AG04450 (cell line): ENCODE measurements around the gene RNPEPL1. TPM values are rescaled to one million over a fixed set of nuclear protein-coding genes. Genes with fewer than 3 reads are reported as not detected.
A peak's percentile ranks its signal among the peaks of the same experiment; 100 is the strongest.

ENCODE experiments used
- CTCF ChIA-PET: fragments of 300-600, 350-600 bp; formaldehyde crosslinking; extraction: SDS; loops from one replicate; lab custom pipeline; 2022; ENCODE audit warnings: antibody characterized with exemption, inconsistent platforms; lab: Charles Lee
- POLR2A ChIA-PET: fragments of 350-600 bp; formaldehyde crosslinking; extraction: SDS; loops from one replicate; lab custom pipeline; 2021; ENCODE audit warnings: antibody characterized with exemption, inconsistent platforms; lab: Yijun Ruan, JAX
- DNase-seq: peaks from one replicate; pipeline ENCODE4 v3.0.0-alpha.2; 2011; ENCODE audit warnings: low read depth, low spot score
- H3K27ac ChIP-seq: one replicate; pipeline ENCODE4 v1.5.1; 2012; ENCODE audit warnings: low read depth, low read length, control low read depth
- H3K27me3 ChIP-seq: one replicate; pipeline ENCODE4 v1.6.0; 2012; ENCODE audit warnings: low read length; ENCODE audit not compliant: control insufficient read depth, insufficient read depth
- H3K4me3 ChIP-seq: 2 replicates; pipeline ENCODE4 v1.5.1; 2011; ENCODE audit warnings: mild to moderate bottlenecking, low read depth, low read length, control low read depth
- H3K9me3 ChIP-seq: 2 replicates; pipeline ENCODE4 v1.5.1; 2012; ENCODE audit warnings: low read length; ENCODE audit not compliant: control insufficient read depth, insufficient read depth
- CTCF ChIP-seq: IDR thresholded peaks from 2 replicates; pipeline ENCODE4 v1.5.1; 2011; ENCODE audit warnings: low read depth, low read length, control low read depth, inconsistent platforms
- polyA plus RNA-seq: library from polyadenylated mRNA; depleted of rRNA; stranded (reverse); fragments of >200 nt; gene quantifications from 2 replicates; pipeline ENCODE4 v1.2.3, GENCODE V29; 2011

The RNPEPL1 gene
- polyA plus RNA-seq, 1 experiment: 7.2 TPM

DNA sequence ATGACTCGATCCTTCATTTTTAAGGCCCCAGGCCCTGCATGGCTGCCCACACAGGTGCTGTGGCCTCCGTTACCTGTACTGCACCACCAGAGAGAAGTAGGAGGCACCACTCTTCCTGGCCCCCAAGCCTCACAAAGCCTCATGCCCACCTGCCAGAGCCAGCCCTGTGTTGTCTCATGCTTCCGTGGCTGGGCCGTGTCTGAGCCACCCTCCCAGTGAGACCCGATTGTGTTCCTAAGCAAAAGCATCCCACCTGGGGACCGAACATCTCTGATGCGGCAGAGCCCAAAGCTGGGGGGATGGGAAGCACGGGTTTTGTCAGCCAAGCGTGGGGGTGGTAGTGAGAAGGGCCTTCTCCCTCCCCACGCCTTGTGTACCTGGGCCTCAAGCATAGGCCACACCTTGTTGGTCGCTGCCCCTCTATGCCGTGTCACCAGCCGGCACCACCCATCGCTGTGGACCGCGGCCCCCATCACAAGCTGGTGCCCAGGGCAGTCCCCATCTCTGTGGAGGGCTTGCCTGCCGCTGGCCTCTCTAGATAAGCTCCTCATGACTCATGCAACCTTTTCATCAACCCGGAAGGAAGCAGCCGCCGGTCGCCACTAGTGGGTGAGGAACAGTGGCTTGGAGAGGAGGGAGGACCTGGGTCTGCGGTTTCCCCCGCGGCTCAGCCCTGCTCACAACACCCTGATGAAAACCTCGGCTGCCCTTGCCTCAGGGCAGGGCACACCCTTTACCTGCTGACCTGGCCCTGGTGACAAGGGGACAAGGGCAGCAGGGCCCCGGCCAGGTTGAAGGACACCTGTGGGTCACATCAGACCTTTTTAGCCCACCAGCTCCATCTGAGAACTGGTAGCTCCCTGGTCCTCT lies 2.7 kb upstream of the RNPEPL1 start:
- peak overlapping the region; percentile 89 for H3K27ac ChIP-seq
- POLR2A ChIA-PET: interaction anchor here (0.6 to 3.2 kb wide), 4 partner anchors 21 to 56 kb away, joined by 3 to 13 read pairs (median 3); partner anchors contain the start of gene CAPN10
- CTCF ChIA-PET: interaction anchor here (0.7 to 2.8 kb wide), 18 partner anchors 9 to 321 kb away, joined by 3 to 31 read pairs (median 4); partner anchors contain the start of gene CAPN10
- no peak for DNase-seq
- H3K27me3 ChIP-seq: no peaks in the 10 kb centered on the region
- H3K9me3 ChIP-seq: no peaks in the 10 kb centered on the region; the same call in 1 of the 2 replicates
- H3K4me3 ChIP-seq: no peak overlapping the region
- TF ChIP-seq CTCF: no peak

GRCh38 chr2:240566203-240567136 lies 1.8 kb upstream of the RNPEPL1 start:
- peak; percentile 66 for TF ChIP-seq CTCF
- Histone ChIP-seq H3K9me3 (no peaks in the 10 kb centered on the region; the same call in 1 of the 2 replicates), H3K27me3 (no peaks in the 10 kb centered on the region), H3K27ac (peak overlapping the region; percentile 89), H3K4me3 (peak overlapping the region; percentile 76)
- CTCF ChIA-PET: interaction anchor here (0.6 to 2.8 kb wide), 20 partner anchors 10 to 322 kb away, joined by 3 to 31 read pairs (median 4); partner anchors contain the start of gene CAPN10
- POLR2A ChIA-PET: interaction anchor here (0.6 to 3.2 kb wide), 4 partner anchors 20 to 55 kb away, joined by 3 to 13 read pairs (median 3); partner anchors contain the start of gene CAPN10
- no peak for DNase-seq

DNA sequence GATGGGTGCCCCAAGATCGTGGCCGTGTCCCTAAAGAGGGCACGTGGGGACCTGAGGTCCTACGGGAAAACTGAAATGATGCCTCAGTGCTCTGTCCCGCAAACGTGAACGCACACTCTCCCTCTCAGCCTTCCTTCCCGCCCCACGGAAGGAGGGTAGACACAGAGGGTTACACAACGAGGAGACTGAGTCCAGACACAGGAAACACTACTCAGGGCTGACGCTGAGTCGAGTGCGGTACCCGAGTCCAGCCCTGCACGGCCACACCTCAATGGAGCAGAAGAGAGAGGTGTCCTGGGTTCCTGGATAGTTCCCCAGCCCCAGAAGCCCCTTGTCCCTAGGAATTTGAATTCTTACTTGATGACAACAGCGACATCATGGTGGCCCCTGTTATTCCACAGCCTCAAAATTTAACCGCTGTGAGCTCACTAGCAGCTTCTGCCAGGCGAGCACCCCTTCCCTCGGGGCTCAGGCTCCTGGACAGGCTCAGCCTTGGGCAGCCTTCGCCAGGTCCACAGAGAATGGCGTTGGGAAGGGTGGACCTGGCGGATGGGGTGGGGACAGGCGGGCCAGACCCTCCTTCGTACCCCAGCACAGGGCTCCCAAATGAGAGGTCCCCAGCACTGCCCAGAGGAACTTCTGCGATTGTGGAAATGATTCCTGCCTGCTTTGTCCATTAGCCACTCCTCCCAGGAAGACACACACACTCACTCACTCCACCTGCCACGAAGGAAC lies 980 bp upstream of the RNPEPL1 start:
- DNase-seq: no peak
- Histone ChIP-seq H3K9me3 (no peaks in the 10 kb centered on the region; the same call in 1 of the 2 replicates), H3K27ac (no peak overlapping the region), H3K4me3 (peak overlapping the region; percentile 76), H3K27me3 (no peaks in the 10 kb centered on the region)
- ChIA-PET POLR2A (interaction anchor here (1.0 to 3.2 kb wide), 2 partner anchors 19 to 53 kb away, joined by 3 to 13 read pairs; partner anchors contain the start of gene CAPN10), CTCF (interaction anchor here (0.6 to 2.8 kb wide), 9 partner anchors 11 to 271 kb away, joined by 3 to 31 read pairs (median 3); partner anchors contain the start of gene CAPN10)
- TF ChIP-seq CTCF: no peak

DNA sequence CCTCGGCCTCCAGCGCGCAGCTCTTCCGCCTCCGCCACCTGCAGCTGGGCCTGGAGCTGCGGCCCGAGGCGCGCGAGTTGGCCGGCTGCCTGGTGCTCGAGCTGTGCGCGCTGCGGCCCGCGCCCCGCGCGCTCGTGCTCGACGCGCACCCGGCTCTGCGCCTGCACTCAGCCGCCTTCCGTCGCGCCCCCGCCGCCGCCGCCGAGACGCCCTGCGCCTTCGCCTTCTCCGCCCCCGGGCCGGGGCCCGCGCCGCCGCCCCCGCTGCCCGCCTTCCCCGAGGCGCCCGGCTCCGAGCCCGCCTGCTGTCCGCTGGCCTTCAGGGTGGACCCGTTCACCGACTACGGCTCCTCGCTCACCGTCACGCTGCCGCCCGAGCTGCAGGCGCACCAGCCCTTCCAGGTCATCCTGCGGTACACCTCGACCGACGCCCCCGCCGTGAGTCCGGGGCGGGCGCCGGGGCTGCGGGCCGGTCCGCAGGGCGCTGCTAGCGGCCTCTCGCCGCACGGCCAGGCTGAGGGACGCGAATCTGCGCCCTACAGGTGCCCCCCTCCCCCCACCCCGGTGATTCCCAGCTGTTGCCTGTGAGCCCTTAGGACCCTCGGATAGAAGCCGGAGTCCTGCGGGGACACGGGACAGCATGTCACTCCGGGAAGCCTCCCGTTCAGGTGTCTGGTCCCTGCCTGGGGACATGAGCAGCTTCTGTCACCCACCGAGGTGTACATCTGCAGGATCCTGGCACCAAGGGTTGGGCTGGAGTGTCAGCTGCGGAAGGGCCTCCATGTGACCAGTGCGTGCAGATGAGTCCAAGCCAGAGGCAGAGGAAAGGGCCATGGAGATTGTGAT lies 616 bp downstream of the RNPEPL1 start:
- no peak for DNase-seq
- no peak overlapping the region for H3K27ac ChIP-seq
- H3K27me3 ChIP-seq: no peaks in the 10 kb centered on the region
- TF ChIP-seq CTCF: no peak
- peak overlapping the region; percentile 63 for H3K4me3 ChIP-seq
- no peaks in the 10 kb centered on the region; the same call in 1 of the 2 replicates for H3K9me3 ChIP-seq
- ChIA-PET CTCF (interaction anchor here (0.6 to 1.5 kb wide), 2 partner anchors 9 to 55 kb away, joined by 3 to 4 read pairs; no protein-coding TSS in a partner anchor), POLR2A (interaction anchor here (1.1 to 2.8 kb wide), 2 partner anchors 8 to 17 kb away, joined by 3 to 15 read pairs; partner anchors contain the start of gene CAPN10)
